Measurements from ENCODE around the gene MAPK10. TPM values are rescaled to one million over a fixed set of nuclear protein-coding genes. Genes with fewer than 3 reads are reported as not detected.

The MAPK10 gene
- total RNA-seq, 1 donor from 2014 or later: 19.2 TPM

DNA sequence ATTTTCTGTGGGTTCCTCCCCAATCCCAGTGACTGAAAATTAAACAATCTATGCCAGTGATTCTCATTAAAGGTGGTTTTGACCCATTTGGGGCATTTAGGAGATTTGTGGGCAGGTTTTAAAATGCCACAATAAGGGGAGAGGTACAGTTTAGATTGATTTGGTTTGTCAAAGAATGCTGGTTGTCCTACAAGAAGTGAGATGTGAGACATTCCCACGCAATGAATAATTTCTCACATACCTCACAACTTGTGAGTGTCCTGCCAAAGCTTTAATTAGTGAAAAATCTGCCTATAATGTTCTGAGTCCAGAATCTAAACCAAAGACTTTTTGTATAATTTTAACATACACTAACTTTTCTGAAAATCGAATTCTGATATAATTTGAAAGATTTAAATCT lies 199.4 kb downstream of the MAPK10 start:
- Mint-ChIP-seq H3K27ac (ENCODE audit: unreplicated experiment) (no peak overlapping the region), H3K4me1 (ENCODE audit: unreplicated experiment) (peaks cover 6% of the 10 kb centered on the region), H3K9me3 (ENCODE audit: unreplicated experiment) (no peaks in the 10 kb centered on the region), H3K4me3 (ENCODE audit: unreplicated experiment) (no peak overlapping the region), H3K36me3 (ENCODE audit: unreplicated experiment) (no peaks in the 10 kb centered on the region), H3K27me3 (ENCODE audit: unreplicated experiment) (no peaks in the 10 kb centered on the region)
- no peak for TF ChIP-seq CTCF (IDR thresholded peaks at IDR 0.05)
- no peak for DNase-seq (ENCODE audit: extremely low spot score, unreplicated experiment)

DNA sequence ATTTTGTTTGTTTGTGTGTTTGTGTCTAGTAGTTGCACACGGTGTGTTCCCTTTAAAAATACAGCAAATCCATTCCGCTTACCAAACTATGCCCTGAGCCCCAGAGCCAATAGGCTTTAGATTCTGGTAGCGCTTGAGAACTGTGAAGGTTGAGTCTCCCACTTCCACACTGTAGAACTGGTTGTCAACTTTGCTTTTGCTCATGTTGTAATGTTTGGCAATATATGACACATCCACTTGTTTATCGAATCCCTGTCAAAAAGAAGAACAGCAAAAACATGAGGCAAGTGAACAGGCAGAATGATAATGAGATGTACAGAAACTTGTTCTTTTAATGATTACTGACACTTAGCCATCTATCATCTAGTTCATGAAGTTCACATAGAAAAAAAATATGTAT lies 200.6 kb downstream of the MAPK10 start:
- DNase-seq (ENCODE audit: extremely low spot score, unreplicated experiment): no peak
- H3K27me3 Mint-ChIP-seq (ENCODE audit: unreplicated experiment): no peaks in the 10 kb centered on the region

GRCh38 chr4:86156531-86156930 lies 203.3 kb downstream of the MAPK10 start:
- DNase-seq (ENCODE audit: extremely low spot score, unreplicated experiment): no peak
- no peaks in the 10 kb centered on the region for H3K36me3 Mint-ChIP-seq (ENCODE audit: unreplicated experiment)
- H3K27me3 Mint-ChIP-seq (ENCODE audit: unreplicated experiment): no peaks in the 10 kb centered on the region
- no peak for TF ChIP-seq CTCF (IDR thresholded peaks at IDR 0.05)
- no peak overlapping the region for H3K4me3 Mint-ChIP-seq (ENCODE audit: unreplicated experiment)
- H3K9me3 Mint-ChIP-seq (ENCODE audit: unreplicated experiment): no peaks in the 10 kb centered on the region
- peak overlapping the region; percentile 21 for H3K27ac Mint-ChIP-seq (ENCODE audit: unreplicated experiment)
- peaks cover 6% of the 10 kb centered on the region for H3K4me1 Mint-ChIP-seq (ENCODE audit: unreplicated experiment)

More for the DNA sequence above, 200.6 kb downstream of the MAPK10 start:
- Mint-ChIP-seq H3K4me3 (ENCODE audit: unreplicated experiment) (no peak overlapping the region), H3K4me1 (ENCODE audit: unreplicated experiment) (peaks cover 6% of the 10 kb centered on the region), H3K9me3 (ENCODE audit: unreplicated experiment) (no peaks in the 10 kb centered on the region), H3K36me3 (ENCODE audit: unreplicated experiment) (no peaks in the 10 kb centered on the region), H3K27ac (ENCODE audit: unreplicated experiment) (no peak overlapping the region)
- no peak for TF ChIP-seq CTCF (IDR thresholded peaks at IDR 0.05)

- Mint-ChIP-seq H3K9me3 (ENCODE audit: unreplicated experiment) (no peaks in the 10 kb centered on the region), H3K36me3 (ENCODE audit: unreplicated experiment) (peaks cover 3% of the 10 kb centered on the region), H3K4me1 (ENCODE audit: unreplicated experiment) (peaks cover 6% of the 10 kb centered on the region), H3K27me3 (ENCODE audit: unreplicated experiment) (peaks cover 3% of the 10 kb centered on the region), H3K4me3 (ENCODE audit: unreplicated experiment) (no peak overlapping the region), H3K27ac (ENCODE audit: unreplicated experiment) (no peak overlapping the region)
- DNase-seq (ENCODE audit: extremely low spot score, unreplicated experiment): no peak
- TF ChIP-seq CTCF (IDR thresholded peaks at IDR 0.05): no peak
Measured at GRCh38 chr4:86155766-86156165, 204.1 kb downstream of the MAPK10 start.

- DNase-seq (ENCODE audit: extremely low spot score, unreplicated experiment): no peak
- Mint-ChIP-seq H3K36me3 (ENCODE audit: unreplicated experiment) (peaks cover 3% of the 10 kb centered on the region), H3K4me1 (ENCODE audit: unreplicated experiment) (peaks cover 6% of the 10 kb centered on the region), H3K27ac (ENCODE audit: unreplicated experiment) (no peak overlapping the region), H3K27me3 (ENCODE audit: unreplicated experiment) (peaks cover 3% of the 10 kb centered on the region), H3K4me3 (ENCODE audit: unreplicated experiment) (no peak overlapping the region), H3K9me3 (ENCODE audit: unreplicated experiment) (peaks cover 4% of the 10 kb centered on the region)
- TF ChIP-seq CTCF (IDR thresholded peaks at IDR 0.05): no peak
Measured at GRCh38 chr4:86152454-86152853, 207.4 kb downstream of the MAPK10 start.

All from osteocyte (in vitro differentiated cells).